Tibial nerve (tissue), 4 donors: Measurements from ENCODE around the gene STK10. TPM values are rescaled to one million over a fixed set of nuclear protein-coding genes. Genes with fewer than 3 reads are reported as not detected.

Experiments used
- DNase-seq, 2 donors: peaks; one replicate each; pipeline ENCODE4 v3.0.0-alpha.2; 2019; ENCODE audit warnings: low spot score in 2 of 2
- H3K27ac ChIP-seq, 4 donors: fragments of 200-600 bp; sonication (generic) in 3 of 4; one replicate each; pipeline ENCODE4 v1.5.1; 2017 to 2019; ENCODE audit warnings: mild to moderate bottlenecking in 1 of 4
- H3K27me3 ChIP-seq, 2 donors: fragments of 200-600 bp; sonication (generic) in 1 of 2; one replicate each; pipeline versions ENCODE4 v1.5.1 to v1.6.0; 2017 to 2019
- H3K36me3 ChIP-seq, 3 donors: fragments of 200-600 bp; sonication (generic); one replicate each; pipeline ENCODE4 v1.5.1; 2018 to 2019
- H3K4me1 ChIP-seq, 4 donors: fragments of 200-600 bp; sonication (generic) in 3 of 4; one replicate each; pipeline ENCODE4 v1.5.1; 2017 to 2019
- H3K4me3 ChIP-seq, 4 donors: fragments of 200-600 bp; sonication (generic) in 3 of 4; one replicate each; pipeline ENCODE4 v1.5.1; 2017 to 2019; ENCODE audit warnings: mild to moderate bottlenecking in 1 of 4, moderate library complexity in 1 of 4
- H3K9me3 ChIP-seq, 4 donors: fragments of 200-600 bp; sonication (generic) in 3 of 4; one replicate each; pipeline ENCODE4 v1.5.1; 2017 to 2019
- CTCF ChIP-seq, 5 experiments: fragments of 200-600 bp in 3 of 5; fragments of 450-650 bp in 2 of 5; sonication (generic) in 3 of 5; IDR thresholded peaks; one replicate each; pipeline ENCODE4 v1.5.1; 2016 to 2019; ENCODE audit warnings: antibody characterized with exemption in 5 of 5, mild to moderate bottlenecking in 3 of 5, moderate library complexity in 2 of 5
- EP300 ChIP-seq, 2 donors: sonication (generic); formaldehyde crosslinking; IDR thresholded peaks; one replicate each; pipeline ENCODE4 v1.6.1; 2017; ENCODE audit warnings: antibody characterized with exemption in 2 of 2, mild to moderate bottlenecking in 1 of 2
- POLR2A ChIP-seq, 2 donors: fragments of 450-650 bp; IDR thresholded peaks; one replicate each; pipeline ENCODE4 v1.6.1; 2017; ENCODE audit warnings: antibody characterized with exemption in 2 of 2, mild to moderate bottlenecking in 2 of 2, moderate library complexity in 2 of 2
- WGBS, 2 donors: methylation state at CpG; one replicate each; pipeline ENCODE4 v1.1.5; 2018; 5-methylcytosine and 5-hydroxymethylcytosine counted together
- total RNA-seq, 4 donors: library from RNA; depleted of rRNA; stranded (reverse); fragments of >200 nt; gene quantifications; one replicate each; pipeline ENCODE4 v1.1.0, GENCODE V29; 2016

Gene STK10
- total RNA-seq, 4 donors from 2014 or later = 35.4 to 75.6 (median 48.0) TPM

- WGBS, 2 donors = 73 to 78% methylated on average over 14 of the region's 14 CpGs
- H3K36me3 ChIP-seq = peaks cover 0 to 72% (median 0%) of the 10 kb centered on the region in 3 donors
- no peak overlapping the region for H3K4me3 ChIP-seq
- TF ChIP-seq POLR2A (IDR thresholded peaks at IDR 0.05) (no peak), EP300 (IDR thresholded peaks at IDR 0.05) (no peak), CTCF (IDR thresholded peaks at IDR 0.05) (no peak)
- peaks cover 0 to 13% (median under 1%) of the 10 kb centered on the region in 4 donors for H3K4me1 ChIP-seq
- no peaks in the 10 kb centered on the region for H3K9me3 ChIP-seq
- no peak for DNase-seq
- H3K27me3 ChIP-seq = no peaks in the 10 kb centered on the region
- no peak overlapping the region for H3K27ac ChIP-seq
Observed at GRCh38 chr5:172097356-172097755, 90.7 kb downstream of the STK10 start.

- H3K4me1 ChIP-seq = peaks cover 0 to 11% (median 0%) of the 10 kb centered on the region in 4 donors
- TF ChIP-seq POLR2A (IDR thresholded peaks at IDR 0.05) (no peak), CTCF (IDR thresholded peaks at IDR 0.05) (no peak), EP300 (IDR thresholded peaks at IDR 0.05) (no peak)
- no peak for DNase-seq
- WGBS, 2 donors = 82 to 84% methylated on average over 21 of the region's 21 CpGs
- H3K27me3 ChIP-seq = no peaks in the 10 kb centered on the region
- H3K36me3 ChIP-seq = peaks cover 0 to 72% (median 0%) of the 10 kb centered on the region in 3 donors
- no peak overlapping the region for H3K4me3 ChIP-seq
- H3K27ac ChIP-seq = no peak overlapping the region
- no peaks in the 10 kb centered on the region for H3K9me3 ChIP-seq
Observed at GRCh38 chr5:172096207-172096940, 91.7 kb downstream of the STK10 start.

- H3K27me3 ChIP-seq = no peaks in the 10 kb centered on the region
- H3K27ac ChIP-seq = no peak overlapping the region
- H3K9me3 ChIP-seq = no peaks in the 10 kb centered on the region
- no peak for TF ChIP-seq CTCF (IDR thresholded peaks at IDR 0.05)
- TF ChIP-seq EP300 (IDR thresholded peaks at IDR 0.05) = no peak
- no peak for TF ChIP-seq POLR2A (IDR thresholded peaks at IDR 0.05)
- 79 to 90% methylated on average over 7 to 11 of the region's 11 CpGs for WGBS, 2 donors
- DNase-seq = no peak
- H3K36me3 ChIP-seq = peaks cover 0 to 71% (median 0%) of the 10 kb centered on the region in 3 donors
- peaks cover 0 to 11% (median 0%) of the 10 kb centered on the region in 4 donors for H3K4me1 ChIP-seq
- H3K4me3 ChIP-seq = no peak overlapping the region
Observed at GRCh38 chr5:172095368-172096206, 92.4 kb downstream of the STK10 start.

- no peak for TF ChIP-seq CTCF (IDR thresholded peaks at IDR 0.05)
- H3K36me3 ChIP-seq = peaks cover 0 to 86% (median 0%) of the 10 kb centered on the region in 3 donors
- DNase-seq = no peak
- H3K4me1 ChIP-seq = peaks cover 0 to 11% (median 0%) of the 10 kb centered on the region in 4 donors
- H3K27me3 ChIP-seq = no peaks in the 10 kb centered on the region
- H3K4me3 ChIP-seq = no peak overlapping the region
- 84 to 86% methylated on average over 3 of the region's 3 CpGs for WGBS, 2 donors
- no peaks in the 10 kb centered on the region for H3K9me3 ChIP-seq
- H3K27ac ChIP-seq = no peak overlapping the region
Observed at GRCh38 chr5:172093965-172094364, 94.1 kb downstream of the STK10 start.

GRCh38 chr5:172093559-172093958, 94.5 kb downstream of the STK10 start:
- TF ChIP-seq EP300 (IDR thresholded peaks at IDR 0.05) (no peak), POLR2A (IDR thresholded peaks at IDR 0.05) (no peak), CTCF (IDR thresholded peaks at IDR 0.05) (no peak)
- DNase-seq = no peak
- H3K9me3 ChIP-seq = no peaks in the 10 kb centered on the region
- H3K4me1 ChIP-seq = peaks cover 0 to 11% (median 0%) of the 10 kb centered on the region in 4 donors
- peaks cover 0 to 90% (median 0%) of the 10 kb centered on the region in 3 donors for H3K36me3 ChIP-seq
- no peak overlapping the region for H3K4me3 ChIP-seq
- no peak overlapping the region for H3K27ac ChIP-seq
- WGBS, 2 donors = 80 to 89% methylated on average over 9 to 10 of the region's 10 CpGs
- no peaks in the 10 kb centered on the region for H3K27me3 ChIP-seq
